Karpas-422 (cell line): Measurements from ENCODE around the gene ALK. TPM values are rescaled to one million over a fixed set of nuclear protein-coding genes. Genes with fewer than 3 reads are reported as not detected.
A peak's percentile ranks its signal among the peaks of the same experiment; 100 is the strongest.

Source experiments
- DNase-seq: peaks from one replicate; pipeline ENCODE4 v3.0.0-alpha.2; 2015
- H2AFZ ChIP-seq: fragments of 200-600 bp; sonication (generic); 2 replicates; pipeline ENCODE4 v1.6.1; 2014; ENCODE audit warnings: antibody characterized with exemption, low read length, mixed read lengths
- H3K27ac ChIP-seq: fragments of 200-600 bp; sonication (generic); 2 replicates; pipeline ENCODE4 v1.5.1; 2014; ENCODE audit warnings: mild to moderate bottlenecking, low read length, moderate library complexity
- H3K27me3 ChIP-seq: fragments of 200-600 bp; sonication (generic); 2 replicates; pipeline ENCODE4 v1.6.1; 2014; ENCODE audit warnings: low read length, mixed read lengths
- H3K36me3 ChIP-seq: fragments of 200-600 bp; sonication (generic); 2 replicates; pipeline ENCODE4 v1.6.1; 2014; ENCODE audit warnings: low read length, mixed read lengths; ENCODE audit not compliant: insufficient read depth
- H3K4me1 ChIP-seq: fragments of 200-600 bp; sonication (generic); 2 replicates; pipeline ENCODE4 v1.6.1; 2014; ENCODE audit warnings: mild to moderate bottlenecking, low read length, mixed read lengths
- H3K4me2 ChIP-seq: fragments of 200-600 bp; sonication (generic); 2 replicates; pipeline ENCODE4 v1.6.1; 2014; ENCODE audit warnings: low read length, low read depth, mild to moderate bottlenecking; ENCODE audit not compliant: poor library complexity, severe bottlenecking
- H3K4me3 ChIP-seq: fragments of 200-600 bp; sonication (generic); 2 replicates; pipeline ENCODE4 v1.5.1; 2014; ENCODE audit warnings: mild to moderate bottlenecking, antibody characterized with exemption, low read length, mixed read lengths
- H3K79me2 ChIP-seq: fragments of 200-600 bp; sonication (generic); 2 replicates; pipeline ENCODE4 v1.6.1; 2014; ENCODE audit warnings: mild to moderate bottlenecking, low read length, mixed read lengths
- H3K9ac ChIP-seq: fragments of 200-600 bp; sonication (generic); 2 replicates; pipeline ENCODE4 v1.6.0; 2014; ENCODE audit warnings: low read length
- H3K9me2 ChIP-seq: fragments of 200-600 bp; sonication (generic), shearing (Covaris generic); replicated peaks from 2 replicates; pipeline ENCODE4 v1.6.0; 2014; ENCODE audit warnings: mild to moderate bottlenecking, low read length, moderate library complexity; ENCODE audit not compliant: insufficient read depth
- H3K9me3 ChIP-seq: fragments of 300-700, 200-600 bp; sonication (generic); 2 replicates; pipeline ENCODE4 v1.6.1; 2014; ENCODE audit warnings: low read length, mixed read lengths
- H4K20me1 ChIP-seq: fragments of 200-600 bp; sonication (generic); 2 replicates; pipeline ENCODE4 v1.6.1; 2014; ENCODE audit warnings: mild to moderate bottlenecking, antibody characterized with exemption, low read length, low read depth; ENCODE audit not compliant: insufficient read depth
- total RNA-seq: library from RNA; depleted of rRNA; stranded (reverse); fragments of >200 nt; shearing (Covaris generic); gene quantifications from 2 replicates; pipeline ENCODE4 v1.2.3, GENCODE V29; 2014; ENCODE audit warnings: low replicate concordance

ALK gene
- total RNA-seq, 1 experiment from 2014 or later = not detected

- Histone ChIP-seq H3K27ac (no peak overlapping the region), H4K20me1 (no peaks in the 10 kb centered on the region), H3K27me3 (peaks cover 3% of the 10 kb centered on the region), H3K36me3 (no peaks in the 10 kb centered on the region), H2AFZ (no peak overlapping the region), H3K9ac (no peak overlapping the region), H3K9me2 (no peaks in the 10 kb centered on the region), H3K79me2 (no peaks in the 10 kb centered on the region), H3K4me3 (no peak overlapping the region), H3K4me2 (no peak overlapping the region), H3K9me3 (no peaks in the 10 kb centered on the region), H3K4me1 (peaks cover 39% of the 10 kb centered on the region)
- no peak for DNase-seq
Observed at GRCh38 chr2:29160184-29160583, 761.2 kb downstream of the ALK start.

DNA sequence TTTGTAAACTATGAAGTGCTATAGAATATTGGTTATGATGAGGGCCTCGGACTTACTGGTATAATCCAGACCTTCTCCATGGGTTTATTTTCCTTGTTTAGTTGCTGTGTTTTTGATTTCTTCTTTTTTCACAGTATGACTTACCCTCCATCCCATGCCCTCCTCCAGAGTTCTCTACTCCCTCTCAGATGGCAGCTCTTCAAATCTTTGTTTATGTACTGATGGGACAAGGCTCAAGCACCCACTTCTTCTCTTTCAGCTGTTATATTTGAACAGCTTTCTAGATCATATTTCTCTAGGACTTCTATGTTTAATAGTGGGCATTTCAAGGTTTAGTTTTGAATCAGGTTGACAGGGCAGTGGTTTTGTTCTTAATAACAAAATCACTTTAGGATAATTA, 762.3 kb downstream of the ALK start:
- Histone ChIP-seq H3K9me3 (no peaks in the 10 kb centered on the region), H3K4me2 (no peak overlapping the region), H3K4me1 (peaks cover 28% of the 10 kb centered on the region), H3K4me3 (no peak overlapping the region), H2AFZ (no peak overlapping the region), H3K27me3 (peaks cover 3% of the 10 kb centered on the region), H3K79me2 (no peaks in the 10 kb centered on the region), H3K36me3 (no peaks in the 10 kb centered on the region), H3K9ac (no peak overlapping the region), H4K20me1 (no peaks in the 10 kb centered on the region), H3K9me2 (no peaks in the 10 kb centered on the region), H3K27ac (no peak overlapping the region)
- DNase-seq = no peak

DNA sequence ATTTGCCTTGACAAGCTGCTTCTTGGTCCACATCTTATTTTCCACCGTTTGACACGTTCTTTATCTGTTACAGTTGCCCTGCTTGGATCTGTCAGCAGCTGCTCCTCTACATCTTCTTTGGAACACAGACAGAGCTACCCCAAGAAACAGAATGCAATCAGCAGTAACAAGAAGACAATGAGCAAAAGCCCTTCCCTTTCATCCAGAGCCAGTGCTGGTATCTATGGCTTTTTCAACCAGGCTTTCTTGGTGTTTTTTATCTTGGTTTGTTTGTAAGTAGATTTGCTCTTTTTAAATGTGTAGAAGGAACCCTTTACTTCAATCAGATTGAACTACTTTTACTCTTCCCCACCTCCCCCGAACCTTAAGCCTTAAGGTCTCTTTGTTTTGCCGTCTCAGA, 764.3 kb downstream of the ALK start:
- Histone ChIP-seq H3K27ac (no peak overlapping the region), H3K9me3 (no peaks in the 10 kb centered on the region), H2AFZ (no peak overlapping the region), H3K9ac (no peak overlapping the region), H3K4me3 (no peak overlapping the region), H3K36me3 (no peaks in the 10 kb centered on the region), H3K4me2 (peak overlapping the region; percentile 14), H4K20me1 (no peaks in the 10 kb centered on the region), H3K79me2 (no peaks in the 10 kb centered on the region), H3K9me2 (no peaks in the 10 kb centered on the region), H3K4me1 (peaks cover 9% of the 10 kb centered on the region), H3K27me3 (peaks cover 3% of the 10 kb centered on the region)
- DNase-seq = no peak

GRCh38 chr2:29155578-29155977, 765.8 kb downstream of the ALK start:
- H3K9me3 ChIP-seq = no peaks in the 10 kb centered on the region
- H3K4me2 ChIP-seq = no peak overlapping the region
- H2AFZ ChIP-seq = no peak overlapping the region
- DNase-seq = no peak
- peaks cover 9% of the 10 kb centered on the region for H3K4me1 ChIP-seq
- no peaks in the 10 kb centered on the region for H3K9me2 ChIP-seq
- H3K9ac ChIP-seq = no peak overlapping the region
- no peaks in the 10 kb centered on the region for H3K36me3 ChIP-seq
- no peaks in the 10 kb centered on the region for H4K20me1 ChIP-seq
- H3K27me3 ChIP-seq = peaks cover 3% of the 10 kb centered on the region
- no peaks in the 10 kb centered on the region for H3K79me2 ChIP-seq
- H3K27ac ChIP-seq = no peak overlapping the region
- H3K4me3 ChIP-seq = no peak overlapping the region

DNA sequence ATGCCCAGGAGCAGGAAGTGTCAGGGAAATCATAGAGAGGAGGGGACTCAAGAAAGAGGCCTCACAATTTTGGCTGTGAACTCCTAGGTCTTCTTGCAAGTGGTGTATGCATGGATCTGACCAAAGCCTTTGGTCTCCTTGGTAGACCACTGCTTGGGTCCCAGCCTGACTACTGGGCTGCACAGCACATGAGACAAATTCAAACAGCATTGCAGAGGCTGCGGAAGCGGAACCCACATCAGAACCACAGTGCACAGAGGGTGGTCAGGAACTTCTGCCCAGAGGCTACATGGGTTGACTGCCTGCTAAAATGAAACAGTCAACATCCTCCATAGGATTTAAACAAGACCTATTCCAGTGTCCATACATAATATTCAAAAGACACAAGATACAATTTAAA, 766.8 kb downstream of the ALK start:
- no peaks in the 10 kb centered on the region for H3K9me2 ChIP-seq
- no peaks in the 10 kb centered on the region for H3K79me2 ChIP-seq
- H2AFZ ChIP-seq = no peak overlapping the region
- H3K27me3 ChIP-seq = peaks cover 3% of the 10 kb centered on the region
- no peak overlapping the region for H3K4me2 ChIP-seq
- DNase-seq = no peak
- H3K4me1 ChIP-seq = peaks cover 9% of the 10 kb centered on the region
- no peak overlapping the region for H3K27ac ChIP-seq
- H3K9ac ChIP-seq = no peak overlapping the region
- H3K36me3 ChIP-seq = no peaks in the 10 kb centered on the region
- no peaks in the 10 kb centered on the region for H4K20me1 ChIP-seq
- H3K4me3 ChIP-seq = no peak overlapping the region
- H3K9me3 ChIP-seq = no peaks in the 10 kb centered on the region

DNA sequence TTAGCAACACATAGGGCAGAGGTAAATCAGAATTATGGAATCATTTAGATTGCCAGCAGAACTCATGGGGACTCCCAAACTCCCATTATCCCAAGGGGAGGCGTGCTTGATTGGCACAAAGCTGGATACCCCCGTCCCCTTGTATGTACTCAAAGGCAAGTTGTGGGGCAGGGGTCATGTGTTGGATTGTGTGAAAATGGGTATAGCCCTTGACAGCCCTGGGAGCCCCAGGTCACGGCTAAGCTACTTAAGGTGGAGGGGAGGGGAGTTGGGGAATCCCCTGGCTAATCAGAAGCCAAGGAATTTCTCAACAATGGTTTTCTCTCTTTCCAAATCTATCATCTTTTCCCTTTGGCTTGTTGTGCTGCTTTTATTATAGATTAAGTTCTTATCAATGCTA, 773.4 kb downstream of the ALK start:
- Histone ChIP-seq H4K20me1 (no peaks in the 10 kb centered on the region), H3K79me2 (no peaks in the 10 kb centered on the region), H3K27ac (no peak overlapping the region), H3K9me3 (no peaks in the 10 kb centered on the region), H3K36me3 (no peaks in the 10 kb centered on the region), H3K4me3 (no peak overlapping the region), H3K4me1 (no peaks in the 10 kb centered on the region), H3K9ac (no peak overlapping the region), H3K4me2 (no peak overlapping the region), H2AFZ (no peak overlapping the region), H3K27me3 (no peaks in the 10 kb centered on the region), H3K9me2 (no peaks in the 10 kb centered on the region)
- DNase-seq = no peak

- no peaks in the 10 kb centered on the region for H3K36me3 ChIP-seq
- no peak overlapping the region for H2AFZ ChIP-seq
Observed at GRCh38 chr2:29146197-29146596, 775.2 kb downstream of the ALK start.

DNA sequence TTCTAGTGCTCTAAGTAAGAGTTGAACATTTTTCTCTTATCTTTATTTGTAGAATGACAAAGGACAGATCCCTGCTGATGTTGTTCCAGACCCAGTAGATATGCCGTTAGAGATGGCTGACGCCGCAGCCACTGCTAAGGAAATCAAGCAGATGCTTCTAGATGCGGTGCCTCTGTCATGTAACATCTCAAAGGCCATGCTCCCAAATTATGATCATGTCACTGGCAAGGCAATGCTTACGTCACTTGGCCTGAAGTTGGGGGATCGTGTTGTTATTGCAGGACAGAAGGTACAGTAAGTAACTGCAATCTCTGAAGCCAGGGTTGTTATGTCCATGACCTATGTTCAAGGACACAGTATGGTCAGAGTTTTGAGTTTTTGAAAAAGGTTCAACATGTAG, 777.7 kb downstream of the ALK start:
- Histone ChIP-seq H3K79me2 (no peaks in the 10 kb centered on the region), H3K9me3 (no peaks in the 10 kb centered on the region), H3K36me3 (no peaks in the 10 kb centered on the region), H4K20me1 (no peaks in the 10 kb centered on the region), H3K27me3 (no peaks in the 10 kb centered on the region), H3K4me1 (no peaks in the 10 kb centered on the region), H3K9me2 (no peaks in the 10 kb centered on the region), H3K9ac (no peak overlapping the region), H3K4me2 (no peak overlapping the region), H2AFZ (no peak overlapping the region), H3K4me3 (no peak overlapping the region), H3K27ac (no peak overlapping the region)
- DNase-seq = no peak

More at GRCh38 chr2:29146197-29146596, 775.2 kb downstream of the ALK start:
- H4K20me1 ChIP-seq = no peaks in the 10 kb centered on the region
- no peaks in the 10 kb centered on the region for H3K9me2 ChIP-seq
- no peaks in the 10 kb centered on the region for H3K9me3 ChIP-seq
- no peak overlapping the region for H3K4me2 ChIP-seq
- no peak overlapping the region for H3K4me3 ChIP-seq
- H3K27ac ChIP-seq = no peak overlapping the region
- H3K27me3 ChIP-seq = no peaks in the 10 kb centered on the region
- H3K4me1 ChIP-seq = no peaks in the 10 kb centered on the region
- DNase-seq = no peak
- H3K9ac ChIP-seq = no peak overlapping the region
- H3K79me2 ChIP-seq = no peaks in the 10 kb centered on the region
